ENCODE measurements around the gene TSSK3. TPM values are rescaled to one million over a fixed set of nuclear protein-coding genes. Genes with fewer than 3 reads are reported as not detected.
A peak's percentile ranks its signal among the peaks of the same experiment; 100 is the strongest.

TSSK3 gene
- total and polyA plus RNA-seq, 9 of the 15 experiments (the other 6 are each of a cell fraction or from before 2014, with no cell fraction given) = 0.27 to 2.8 (median 1.9) TPM

- no peak for TF ChIP-seq MLX (CRISPR knock-in tag; conservative IDR thresholded peaks at IDR 0.05)
- TF ChIP-seq ZNF511 (CRISPR knock-in tag; IDR thresholded peaks at IDR 0.05) = peak; percentile 87
- peak; percentile 77; the same call in 1 of the 2 replicates for TF ChIP-seq TARDBP (IDR thresholded peaks at IDR 0.05)
- no peak for TF ChIP-seq BRCA1 (IDR thresholded peaks at IDR 0.05)
- TF ChIP-seq BRCA1 (CRISPR knock-in tag; IDR thresholded peaks at IDR 0.05) = peak; percentile 59; the same call in 1 of the 2 replicates
- peak; percentile 99 for TF ChIP-seq BHLHE40 (IDR thresholded peaks at IDR 0.05; ENCODE audit: low read length)
- no peak for TF ChIP-seq STAT5A (IDR thresholded peaks at IDR 0.05; ENCODE audit: borderline replicate concordance, low read length)
- peak; percentile 79 for TF ChIP-seq PML (IDR thresholded peaks at IDR 0.05; ENCODE audit: low read length)
- TF ChIP-seq, protein P1, sequence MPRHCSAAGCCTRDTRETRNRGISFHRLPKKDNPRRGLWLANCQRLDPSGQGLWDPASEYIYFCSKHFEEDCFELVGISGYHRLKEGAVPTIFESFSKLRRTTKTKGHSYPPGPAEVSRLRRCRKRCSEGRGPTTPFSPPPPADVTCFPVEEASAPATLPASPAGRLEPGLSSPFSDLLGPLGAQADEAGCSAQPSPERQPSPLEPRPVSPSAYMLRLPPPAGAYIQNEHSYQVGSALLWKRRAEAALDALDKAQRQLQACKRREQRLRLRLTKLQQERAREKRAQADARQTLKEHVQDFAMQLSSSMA (CRISPR knock-in tag; IDR thresholded peaks at IDR 0.05) = peak; percentile 50
- TF ChIP-seq CTBP1 (IDR thresholded peaks at IDR 0.05; ENCODE audit: borderline replicate concordance) = peak; percentile 81; the same call in 1 of the 2 replicates
- peak; percentile 69; the same call in 1 of the 2 replicates for TF ChIP-seq ESRRA (IDR thresholded peaks at IDR 0.05; ENCODE audit: borderline replicate concordance, low read depth)
- no peak for TF ChIP-seq CBX3 (IDR thresholded peaks at IDR 0.05; ENCODE audit: borderline replicate concordance in 1 of 2, low read length in 2 of 2)
- TF ChIP-seq TFAM (CRISPR knock-in tag; conservative IDR thresholded peaks at IDR 0.05) = no peak
- peak; percentile 94 for TF ChIP-seq POLR2G (IDR thresholded peaks at IDR 0.05; ENCODE audit: low read depth, low read length)
- TF ChIP-seq MXI1 (IDR thresholded peaks at IDR 0.05; ENCODE audit: low read depth, low read length) = 0 out of 2 replicates have a peak, but pooled peaks have one; percentile 44
- 0 out of 2 replicates have a peak, but pooled peaks have one; percentile 25 for TF ChIP-seq STAG1 (CRISPR knock-in tag; IDR thresholded peaks at IDR 0.05; ENCODE audit: borderline replicate concordance)
- TF ChIP-seq, protein P2, sequence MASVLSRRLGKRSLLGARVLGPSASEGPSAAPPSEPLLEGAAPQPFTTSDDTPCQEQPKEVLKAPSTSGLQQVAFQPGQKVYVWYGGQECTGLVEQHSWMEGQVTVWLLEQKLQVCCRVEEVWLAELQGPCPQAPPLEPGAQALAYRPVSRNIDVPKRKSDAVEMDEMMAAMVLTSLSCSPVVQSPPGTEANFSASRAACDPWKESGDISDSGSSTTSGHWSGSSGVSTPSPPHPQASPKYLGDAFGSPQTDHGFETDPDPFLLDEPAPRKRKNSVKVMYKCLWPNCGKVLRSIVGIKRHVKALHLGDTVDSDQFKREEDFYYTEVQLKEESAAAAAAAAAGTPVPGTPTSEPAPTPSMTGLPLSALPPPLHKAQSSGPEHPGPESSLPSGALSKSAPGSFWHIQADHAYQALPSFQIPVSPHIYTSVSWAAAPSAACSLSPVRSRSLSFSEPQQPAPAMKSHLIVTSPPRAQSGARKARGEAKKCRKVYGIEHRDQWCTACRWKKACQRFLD (CRISPR knock-in tag; IDR thresholded peaks at IDR 0.05) = 0 out of 2 replicates have a peak, but pooled peaks have one; percentile 52
- TF ChIP-seq HMGXB4 (CRISPR knock-in tag; IDR thresholded peaks at IDR 0.05) = 0 out of 2 replicates have a peak, but pooled peaks have one; percentile 23
- peak; percentile 91 for TF ChIP-seq MITF (IDR thresholded peaks at IDR 0.05)
- no peak for TF ChIP-seq DPF2 (IDR thresholded peaks at IDR 0.05)
- TF ChIP-seq ZNF75A (CRISPR knock-in tag; IDR thresholded peaks at IDR 0.05) = no peak
- peak; percentile 95 for TF ChIP-seq CXXC5 (CRISPR knock-in tag; IDR thresholded peaks at IDR 0.05)
These were observed 10.7 kb upstream of the TSSK3 start (continued) for GRCh38 chr1:32351399-32352238.
